ENCODE measurements around the gene IER2. TPM values are rescaled to one million over a fixed set of nuclear protein-coding genes. Genes with fewer than 3 reads are reported as not detected.

The IER2 gene, protein sequence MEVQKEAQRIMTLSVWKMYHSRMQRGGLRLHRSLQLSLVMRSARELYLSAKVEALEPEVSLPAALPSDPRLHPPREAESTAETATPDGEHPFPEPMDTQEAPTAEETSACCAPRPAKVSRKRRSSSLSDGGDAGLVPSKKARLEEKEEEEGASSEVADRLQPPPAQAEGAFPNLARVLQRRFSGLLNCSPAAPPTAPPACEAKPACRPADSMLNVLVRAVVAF
- total RNA-seq, result 10 to 100 TPM; 15.4 to 19.1 (median 16.7) TPM

DNA sequence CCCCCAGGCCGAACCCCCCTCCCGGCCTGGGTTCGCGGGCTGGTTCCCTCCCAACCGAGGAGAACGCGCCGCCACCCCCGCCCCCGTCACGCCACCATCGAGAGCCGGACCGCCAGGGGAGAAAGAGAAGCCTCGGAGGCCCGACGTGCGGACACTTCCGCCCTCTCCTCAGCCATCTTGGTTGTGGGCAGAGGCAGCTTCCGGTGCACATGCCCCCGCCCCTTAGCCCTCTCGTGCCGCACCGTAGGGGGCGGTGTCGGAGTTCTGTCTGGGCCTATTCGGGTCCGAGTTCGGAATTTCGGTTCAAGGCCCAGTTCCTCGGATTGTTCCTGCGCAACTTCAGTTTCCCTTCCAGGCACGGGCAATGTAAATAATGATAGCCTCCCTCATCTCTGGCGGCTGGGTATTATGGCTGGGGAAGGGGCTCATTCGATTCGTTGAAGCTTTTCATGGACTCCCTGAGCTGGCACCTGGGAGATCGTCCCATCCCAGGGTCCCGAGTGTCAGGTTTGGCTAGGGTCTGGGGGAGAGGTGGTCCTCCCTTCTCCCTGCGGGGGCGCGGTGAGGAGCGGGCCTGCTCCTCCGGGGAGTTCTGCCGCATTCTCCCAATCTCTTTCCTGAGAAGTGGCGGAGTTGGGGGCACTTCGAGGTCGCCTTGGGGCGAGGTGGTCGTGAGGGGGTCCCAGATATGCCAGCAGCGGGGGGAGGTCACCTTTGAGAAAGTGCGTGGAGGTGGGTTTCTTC, at the start of gene IER2, which contains the start of gene STX10:
TSS of gene IER2 (plus strand) at position 225 of the 744 bp plus-strand sequence. CDS start 2,776 bp downstream, outside the sequence.
TSS of gene STX10 (minus strand) at position 189 of the 744 bp plus-strand sequence. CDS start 202 bp downstream, outside the sequence.
- peaks cover 26 to 32% of the 10 kb centered on the region in 2 donors for H3K4me1 ChIP-seq

DNA sequence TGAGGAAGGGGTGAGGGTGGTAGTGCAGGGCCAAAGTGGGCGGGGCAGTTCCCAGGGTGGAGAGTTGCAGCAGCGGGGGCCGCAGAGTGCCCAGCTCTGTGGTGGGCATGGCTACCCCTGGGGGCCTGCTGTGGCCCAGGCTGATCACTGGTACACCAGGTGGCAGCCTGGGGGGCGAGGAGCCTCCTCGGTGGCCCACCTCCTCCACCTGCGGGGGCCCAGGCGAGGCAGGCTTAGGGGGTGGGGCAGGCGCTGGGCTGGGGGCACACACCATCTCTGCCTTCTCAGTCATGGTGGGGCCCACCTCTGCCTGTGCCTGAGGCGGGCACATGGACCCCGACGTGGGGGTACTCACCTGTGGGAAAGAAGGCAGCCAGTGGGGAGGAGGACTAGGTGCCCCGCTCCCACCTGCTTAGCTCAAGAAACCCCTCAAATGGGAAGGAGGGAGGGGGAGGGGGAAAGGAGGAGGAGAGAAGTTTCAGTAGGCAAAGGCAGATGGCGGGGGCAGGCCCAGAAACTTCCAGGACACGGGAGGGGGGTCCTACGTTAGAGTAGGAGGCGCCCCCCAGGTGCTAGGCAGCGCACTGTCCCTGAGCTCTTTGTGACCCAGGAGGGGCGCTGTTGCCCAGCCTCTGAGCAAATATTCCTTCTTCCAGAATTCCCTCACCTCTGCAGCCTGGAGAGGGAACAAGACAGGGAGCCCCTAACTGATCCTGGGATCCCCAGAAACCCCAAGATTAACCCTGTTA, 49.2 kb upstream of the IER2 start:
- Histone ChIP-seq H3K4me1 (peaks cover 12 to 25% of the 10 kb centered on the region in 2 donors), H3K27ac (peak overlapping the region; percentile 44 to 89 (median 84))
- intact Hi-C loops (cut with DNase I; ENCODE audit: low total_unique reads), result no loop called here

More for the DNA sequence above, at the start of gene IER2, which contains the start of gene STX10:
- TF ChIP-seq, protein P1, sequence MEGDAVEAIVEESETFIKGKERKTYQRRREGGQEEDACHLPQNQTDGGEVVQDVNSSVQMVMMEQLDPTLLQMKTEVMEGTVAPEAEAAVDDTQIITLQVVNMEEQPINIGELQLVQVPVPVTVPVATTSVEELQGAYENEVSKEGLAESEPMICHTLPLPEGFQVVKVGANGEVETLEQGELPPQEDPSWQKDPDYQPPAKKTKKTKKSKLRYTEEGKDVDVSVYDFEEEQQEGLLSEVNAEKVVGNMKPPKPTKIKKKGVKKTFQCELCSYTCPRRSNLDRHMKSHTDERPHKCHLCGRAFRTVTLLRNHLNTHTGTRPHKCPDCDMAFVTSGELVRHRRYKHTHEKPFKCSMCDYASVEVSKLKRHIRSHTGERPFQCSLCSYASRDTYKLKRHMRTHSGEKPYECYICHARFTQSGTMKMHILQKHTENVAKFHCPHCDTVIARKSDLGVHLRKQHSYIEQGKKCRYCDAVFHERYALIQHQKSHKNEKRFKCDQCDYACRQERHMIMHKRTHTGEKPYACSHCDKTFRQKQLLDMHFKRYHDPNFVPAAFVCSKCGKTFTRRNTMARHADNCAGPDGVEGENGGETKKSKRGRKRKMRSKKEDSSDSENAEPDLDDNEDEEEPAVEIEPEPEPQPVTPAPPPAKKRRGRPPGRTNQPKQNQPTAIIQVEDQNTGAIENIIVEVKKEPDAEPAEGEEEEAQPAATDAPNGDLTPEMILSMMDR (IDR thresholded peaks at IDR 0.05 in 4 of 5, conservative IDR thresholded peaks at IDR 0.05 in 1 of 5), result peak; percentile 38 to 74 (median 68)
- TF ChIP-seq POLR2A (IDR thresholded peaks at IDR 0.05), result peak; percentile 84
- Histone ChIP-seq H3K27me3 (peaks cover 0 to 18% (median 7%) of the 10 kb centered on the region in 3 donors), H3K9me3 (no peaks in the 10 kb centered on the region), H3K4me3 (peak within 1 kb of the TSS; percentile 86 to 93 (median 91)), H3K27ac (peak within 1 kb of the TSS; percentile 96 to 99 (median 98)), H3K36me3 (peaks cover 0 to 6% of the 10 kb centered on the region in 2 donors)
- in situ Hi-C loops (cut with MboI; ENCODE audit: low sequenced_read_pairs in 4 of 4) (no loop called here), intact Hi-C loops (cut with DNase I; ENCODE audit: low total_unique reads) (loop anchor here (1.0 to 5.0 kb wide), 9 partner anchors 16 to 1412 kb away; partner anchors contain the start of genes JUNB and NACC1)
- DNase-seq (peak; percentile 93 to 94), ATAC-seq (peak; percentile 67 to 68)

DNA sequence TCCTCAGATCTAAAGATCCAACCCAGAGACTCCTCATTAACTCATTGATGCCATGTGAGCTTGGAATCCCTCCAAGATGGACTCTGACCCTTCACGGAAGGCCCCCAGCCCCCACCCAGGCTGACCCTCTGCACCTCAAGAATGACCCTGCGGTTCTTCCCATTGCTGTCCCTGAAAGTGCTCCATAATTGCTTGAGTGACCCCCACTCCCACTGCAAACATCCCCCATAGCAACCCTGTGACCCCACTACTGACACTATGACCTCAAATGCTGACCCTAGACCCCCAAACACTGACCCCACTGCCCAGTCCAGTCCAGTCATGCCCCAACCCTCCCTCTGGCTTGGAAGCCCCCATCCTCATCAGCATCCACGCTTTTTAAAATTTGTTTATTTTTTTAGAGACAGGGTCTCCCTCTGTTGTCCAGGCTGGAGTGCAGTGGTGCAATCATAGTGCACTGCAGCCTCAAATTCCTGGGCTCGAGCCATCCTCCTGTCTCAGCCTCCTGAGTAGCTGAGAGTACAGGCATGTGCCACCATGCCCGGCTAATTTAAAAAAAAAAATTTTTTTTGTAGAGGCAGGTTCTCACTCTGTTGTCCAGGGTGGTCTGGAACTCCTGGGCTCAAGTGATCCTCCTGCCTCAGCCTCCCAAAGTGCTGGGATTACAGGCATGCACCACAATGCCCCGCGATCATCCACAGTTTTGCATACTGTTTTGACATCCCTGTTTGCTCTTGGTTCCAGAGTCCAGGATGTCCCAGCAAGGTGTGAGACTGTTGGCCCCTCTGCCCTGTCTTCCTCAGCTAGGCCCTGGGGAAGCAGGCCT, 48.4 kb upstream of the IER2 start:
- intact Hi-C loops (cut with DNase I; ENCODE audit: low total_unique reads), result no loop called here
- no peak for ATAC-seq

More for the DNA sequence above, 49.2 kb upstream of the IER2 start:
- H3K4me3 ChIP-seq, result peak overlapping the region in 3 of 4 donors; percentile 39 to 55 (median 41)
- TF ChIP-seq POLR2A (IDR thresholded peaks at IDR 0.05), result no peak
- TF ChIP-seq, protein P1 (IDR thresholded peaks at IDR 0.05 in 4 of 5, conservative IDR thresholded peaks at IDR 0.05 in 1 of 5), result peak in 2 of 5 experiments; percentile 20 to 31
- DNase-seq, result no peak
- no peak for ATAC-seq
- no peaks in the 10 kb centered on the region for H3K27me3 ChIP-seq
- H3K9me3 ChIP-seq, result no peaks in the 10 kb centered on the region
- H3K36me3 ChIP-seq, result peaks cover 0 to 4% of the 10 kb centered on the region in 2 donors
- in situ Hi-C loops (cut with MboI; ENCODE audit: low sequenced_read_pairs in 4 of 4), result loop anchor here in 1 of 4 donors (25.0 kb wide), 1 partner anchor 161 kb away; no protein-coding TSS in a partner anchor

More for the DNA sequence above, 48.4 kb upstream of the IER2 start:
- no peaks in the 10 kb centered on the region for H3K9me3 ChIP-seq
- in situ Hi-C loops (cut with MboI; ENCODE audit: low sequenced_read_pairs in 4 of 4), result loop anchor here in 1 of 4 donors (25.0 kb wide), 1 partner anchor 160 kb away; no protein-coding TSS in a partner anchor
- H3K27ac ChIP-seq, result peak overlapping the region; percentile 68 to 89 (median 84)
- DNase-seq, result no peak
- no peaks in the 10 kb centered on the region for H3K27me3 ChIP-seq
- peaks cover 0 to 4% of the 10 kb centered on the region in 2 donors for H3K36me3 ChIP-seq
- TF ChIP-seq, protein P1 (IDR thresholded peaks at IDR 0.05 in 4 of 5, conservative IDR thresholded peaks at IDR 0.05 in 1 of 5), result no peak
- no peak for TF ChIP-seq POLR2A (IDR thresholded peaks at IDR 0.05)
- H3K4me1 ChIP-seq, result peaks cover 12 to 25% of the 10 kb centered on the region in 2 donors
- peak overlapping the region; percentile 39 to 55 (median 41) for H3K4me3 ChIP-seq
